GM12874 (cell line): Measurements from ENCODE around the gene CCDC141.

Experiments used
- CTCF ChIP-seq: IDR thresholded peaks from 2 replicates; pipeline ENCODE4 v1.5.1; 2011; ENCODE audit warnings: low read depth, mild to moderate bottlenecking, control low read depth, low read length, moderate library complexity; ENCODE audit not compliant: insufficient read depth

Gene CCDC141

GRCh38 chr2:179005976-179006375, 44.0 kb downstream of the CCDC141 start:
- no peak for TF ChIP-seq CTCF

- TF ChIP-seq CTCF = no peak
Observed at GRCh38 chr2:178999476-178999875, 50.5 kb downstream of the CCDC141 start.

- TF ChIP-seq CTCF = no peak
Observed at GRCh38 chr2:178998539-178998938, 51.4 kb downstream of the CCDC141 start.

- no peak for TF ChIP-seq CTCF
Observed at GRCh38 chr2:178997477-178997876, 52.5 kb downstream of the CCDC141 start.

GRCh38 chr2:178997067-178997466, 52.9 kb downstream of the CCDC141 start:
- TF ChIP-seq CTCF = no peak

- no peak for TF ChIP-seq CTCF
Observed at GRCh38 chr2:178994264-178994663, 55.7 kb downstream of the CCDC141 start.

- no peak for TF ChIP-seq CTCF
Observed at GRCh38 chr2:178993788-178994187, 56.1 kb downstream of the CCDC141 start.

- no peak for TF ChIP-seq CTCF
Observed at GRCh38 chr2:178990533-178991241, 59.2 kb downstream of the CCDC141 start.
